ENCODE results near the gene ZNF850. TPM values are rescaled to one million over a fixed set of nuclear protein-coding genes. Genes with fewer than 3 reads are reported as not detected.

Gene ZNF850
- total and polyA plus RNA-seq, 9 of the 15 experiments (the other 6 are each of a cell fraction or from before 2014, with no cell fraction given): 1.2 to 13.0 (median 5.9) TPM

GRCh38 chr19:36771261-36772231 is 1.1 kb downstream of the ZNF850 start (continued):
- TF ChIP-seq GTF3C2 (IDR thresholded peaks at IDR 0.05; ENCODE audit: borderline replicate concordance, extremely low read depth, insufficient read length) (no peak), E2F5 (CRISPR knock-in tag; IDR thresholded peaks at IDR 0.05) (no peak), THRA (IDR thresholded peaks at IDR 0.05) (no peak), PHF8 (IDR thresholded peaks at IDR 0.05; ENCODE audit: borderline replicate concordance, low read length) (no peak), DEAF1 (CRISPR knock-in tag; IDR thresholded peaks at IDR 0.05) (no peak), RCOR1 (IDR thresholded peaks at IDR 0.05; ENCODE audit: borderline replicate concordance in 1 of 2, low read depth in 2 of 2, low read length in 2 of 2) (no peak), PRDM10 (IDR thresholded peaks at IDR 0.05; ENCODE audit: partially characterized antibody) (no peak), ZKSCAN1 (IDR thresholded peaks at IDR 0.05; ENCODE audit: low read depth, low read length) (no peak), SIX5 (IDR thresholded peaks at IDR 0.05; ENCODE audit: borderline replicate concordance in 1 of 2, insufficient read depth in 1 of 2, low read depth in 1 of 2, low read length in 2 of 2) (no peak), STAT6 (CRISPR knock-in tag; IDR thresholded peaks at IDR 0.05) (no peak)

All from K562 (cell line).